Upper lobe of left lung (tissue), 6 donors: Measurements from ENCODE around the gene ZFHX3. TPM values are rescaled to one million over a fixed set of nuclear protein-coding genes. Genes with fewer than 3 reads are reported as not detected.

ENCODE experiments used
- ATAC-seq, 2 donors: fragments of 200-7000 bp; cut with Tn5 transposase; one replicate each; pipeline ENCODE4 v1.9.1; 2022; ENCODE audit warnings: mild to moderate bottlenecking in 2 of 2, moderate library complexity in 2 of 2; ENCODE audit not compliant: low FRiP score in 2 of 2
- DNase-seq, 2 donors: peaks; one replicate each; pipeline ENCODE4 v3.0.0-alpha.2; 2019 to 2020
- H3K27ac ChIP-seq, 4 donors: fragments of 200-600 bp; sonication (generic); one replicate each; pipeline ENCODE4 v1.5.1; 2016 to 2019
- H3K27me3 ChIP-seq, 4 donors: fragments of 200-600 bp; sonication (generic); one replicate each; pipeline ENCODE4 v1.5.1; 2017 to 2019
- H3K36me3 ChIP-seq, 4 donors: fragments of 200-600 bp; sonication (generic); one replicate each; pipeline ENCODE4 v1.5.1; 2016 to 2019
- H3K4me1 ChIP-seq, 4 donors: fragments of 200-600 bp; sonication (generic); one replicate each; pipeline ENCODE4 v1.5.1; 2018 to 2019
- H3K4me3 ChIP-seq, 4 donors: fragments of 200-600 bp; sonication (generic); one replicate each; pipeline ENCODE4 v1.5.1; 2017 to 2019; ENCODE audit warnings: mild to moderate bottlenecking in 2 of 4, moderate library complexity in 1 of 4
- H3K9me3 ChIP-seq, 4 donors: fragments of 200-600 bp; sonication (generic); one replicate each; pipeline ENCODE4 v1.5.1; 2018 to 2019
- EP300 ChIP-seq, 4 donors: sonication (generic); formaldehyde crosslinking; IDR thresholded peaks; one replicate each; pipeline ENCODE4 v1.5.1; 2017; ENCODE audit warnings: antibody characterized with exemption in 4 of 4, control low read depth in 2 of 4
- POLR2A ChIP-seq, 4 donors: fragments of 450-650 bp; IDR thresholded peaks; one replicate each; pipeline ENCODE4 v1.5.1; 2016 to 2017; ENCODE audit warnings: antibody characterized with exemption in 4 of 4, mild to moderate bottlenecking in 2 of 4
- POLR2AphosphoS5 ChIP-seq, 2 donors: sonication (generic); formaldehyde crosslinking; IDR thresholded peaks; one replicate each; pipeline ENCODE4 v1.5.1; 2017; ENCODE audit warnings: antibody characterized with exemption in 2 of 2
- WGBS, 2 donors: methylation state at CpG; one replicate each; pipeline ENCODE4 v1.1.5; 2017 to 2018; 5-methylcytosine and 5-hydroxymethylcytosine counted together
- total RNA-seq, 6 donors: library from RNA; depleted of rRNA in 4 of 6; stranded (reverse); fragments of >200 nt in 4 of 6; gene quantifications; one replicate each; pipeline versions ENCODE4 v1.1.0 to v1.2.1, GENCODE V29; 2016 to 2021
- TF ChIP-seq, protein P1 (sequence below), 6 experiments: fragments of 450-650 bp in 4 of 6; fragments of 200-600 bp in 2 of 6; sonication (generic) in 2 of 6; IDR thresholded peaks; one replicate each; pipeline ENCODE4 v1.5.1; 2016 to 2019; ENCODE audit warnings: antibody characterized with exemption in 6 of 6
- donor health status: DM: no; HTN: no; CAD: no; lungs with moderate emphysema.
- donor health status: DM: no; HTN: yes; CAD: no; lungs with severe emphysema.

Gene ZFHX3
- total RNA-seq, 6 donors from 2014 or later = 22.4 to 40.3 (median 27.0) TPM

DNA sequence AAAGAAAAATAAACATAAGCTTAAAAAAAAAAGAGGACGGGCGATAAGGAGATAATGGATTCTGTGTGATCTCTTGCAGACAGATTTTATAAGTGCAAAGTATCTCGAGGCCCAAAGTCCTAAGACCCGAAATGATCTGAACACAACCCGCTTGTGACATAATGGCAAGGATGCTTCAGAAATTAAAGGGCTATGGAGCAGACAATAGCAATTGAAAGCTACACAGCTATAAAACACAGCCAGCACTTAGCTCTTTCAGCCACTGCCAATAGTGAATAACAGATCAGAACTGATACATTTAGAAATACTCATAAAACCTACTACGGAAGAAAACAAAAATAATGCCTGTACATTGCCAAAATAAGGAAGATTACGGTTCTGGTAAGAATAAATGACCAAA, 117.5 kb downstream of the ZFHX3 start:
- DNase-seq = no peak
- Histone ChIP-seq H3K9me3 (no peaks in the 10 kb centered on the region), H3K4me3 (no peak overlapping the region), H3K4me1 (peaks cover 29 to 52% (median 43%) of the 10 kb centered on the region in 4 donors), H3K27me3 (no peaks in the 10 kb centered on the region), H3K36me3 (no peaks in the 10 kb centered on the region), H3K27ac (peak overlapping the region in 2 of 4 donors; percentile 19 to 40)
- TF ChIP-seq POLR2A (IDR thresholded peaks at IDR 0.05) = no peak
- no peak for ATAC-seq
- 73 to 82% methylated on average over 7 of the region's 7 CpGs for WGBS, 2 donors

DNA sequence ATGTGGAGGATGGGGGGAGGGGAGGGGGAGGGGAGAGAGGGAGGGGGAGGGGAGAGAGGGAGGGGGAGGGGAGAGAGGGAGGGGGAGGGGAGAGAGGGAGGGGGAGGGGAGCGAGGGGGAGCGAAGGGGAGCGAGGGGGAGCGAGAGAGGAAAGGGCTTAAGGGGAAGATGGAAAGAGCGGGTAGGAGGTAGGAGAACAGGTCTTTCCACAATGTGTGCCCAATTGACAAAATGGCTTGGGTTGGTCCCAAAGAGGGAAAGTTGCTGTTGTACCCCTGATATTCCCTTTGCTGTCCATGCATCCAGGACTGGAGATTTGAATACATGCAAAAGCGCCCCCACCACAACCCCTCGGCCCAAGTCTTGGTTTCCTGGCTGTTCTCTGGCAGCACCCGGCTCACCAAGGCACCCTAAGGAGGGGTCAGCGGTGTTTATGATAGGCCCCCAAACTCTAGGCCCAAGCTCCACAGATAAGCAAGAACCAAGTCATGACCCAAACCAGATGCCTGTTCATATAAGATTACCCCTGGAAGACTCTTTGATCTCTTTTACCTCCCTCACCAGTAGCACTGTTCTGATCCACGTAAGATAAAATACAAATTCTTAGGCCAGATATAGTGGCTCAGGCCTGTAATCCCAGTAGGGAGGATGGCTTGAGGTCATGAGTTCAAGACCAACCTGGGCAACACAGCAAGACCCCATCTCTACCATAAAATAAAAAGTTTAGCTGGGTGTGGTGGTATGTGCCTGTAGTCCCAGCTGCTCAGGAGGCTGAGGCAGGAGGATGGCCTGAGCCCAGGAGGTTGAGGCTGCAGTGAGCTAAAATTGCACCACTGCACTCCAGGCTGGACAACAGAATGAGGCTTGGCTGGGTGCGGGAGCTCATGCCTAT, 119.6 kb downstream of the ZFHX3 start:
- peak overlapping the region in 1 of 4 donors; percentile 33 for H3K4me3 ChIP-seq
- ATAC-seq = no peak
- no peaks in the 10 kb centered on the region for H3K27me3 ChIP-seq
- no peaks in the 10 kb centered on the region for H3K9me3 ChIP-seq
- DNase-seq = no peak
- no peaks in the 10 kb centered on the region for H3K36me3 ChIP-seq
- 92 to 94% methylated on average over 8 to 10 of the region's 11 CpGs for WGBS, 2 donors
- TF ChIP-seq POLR2A (IDR thresholded peaks at IDR 0.05) = no peak
- no peak for TF ChIP-seq EP300 (IDR thresholded peaks at IDR 0.05)
- no peak for TF ChIP-seq POLR2AphosphoS5 (IDR thresholded peaks at IDR 0.05)
- TF ChIP-seq, protein P1, sequence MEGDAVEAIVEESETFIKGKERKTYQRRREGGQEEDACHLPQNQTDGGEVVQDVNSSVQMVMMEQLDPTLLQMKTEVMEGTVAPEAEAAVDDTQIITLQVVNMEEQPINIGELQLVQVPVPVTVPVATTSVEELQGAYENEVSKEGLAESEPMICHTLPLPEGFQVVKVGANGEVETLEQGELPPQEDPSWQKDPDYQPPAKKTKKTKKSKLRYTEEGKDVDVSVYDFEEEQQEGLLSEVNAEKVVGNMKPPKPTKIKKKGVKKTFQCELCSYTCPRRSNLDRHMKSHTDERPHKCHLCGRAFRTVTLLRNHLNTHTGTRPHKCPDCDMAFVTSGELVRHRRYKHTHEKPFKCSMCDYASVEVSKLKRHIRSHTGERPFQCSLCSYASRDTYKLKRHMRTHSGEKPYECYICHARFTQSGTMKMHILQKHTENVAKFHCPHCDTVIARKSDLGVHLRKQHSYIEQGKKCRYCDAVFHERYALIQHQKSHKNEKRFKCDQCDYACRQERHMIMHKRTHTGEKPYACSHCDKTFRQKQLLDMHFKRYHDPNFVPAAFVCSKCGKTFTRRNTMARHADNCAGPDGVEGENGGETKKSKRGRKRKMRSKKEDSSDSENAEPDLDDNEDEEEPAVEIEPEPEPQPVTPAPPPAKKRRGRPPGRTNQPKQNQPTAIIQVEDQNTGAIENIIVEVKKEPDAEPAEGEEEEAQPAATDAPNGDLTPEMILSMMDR (IDR thresholded peaks at IDR 0.05) = no peak
- H3K4me1 ChIP-seq = peaks cover 21 to 56% (median 33%) of the 10 kb centered on the region in 4 donors
- peak overlapping the region in 1 of 4 donors; percentile 45 for H3K27ac ChIP-seq

DNA sequence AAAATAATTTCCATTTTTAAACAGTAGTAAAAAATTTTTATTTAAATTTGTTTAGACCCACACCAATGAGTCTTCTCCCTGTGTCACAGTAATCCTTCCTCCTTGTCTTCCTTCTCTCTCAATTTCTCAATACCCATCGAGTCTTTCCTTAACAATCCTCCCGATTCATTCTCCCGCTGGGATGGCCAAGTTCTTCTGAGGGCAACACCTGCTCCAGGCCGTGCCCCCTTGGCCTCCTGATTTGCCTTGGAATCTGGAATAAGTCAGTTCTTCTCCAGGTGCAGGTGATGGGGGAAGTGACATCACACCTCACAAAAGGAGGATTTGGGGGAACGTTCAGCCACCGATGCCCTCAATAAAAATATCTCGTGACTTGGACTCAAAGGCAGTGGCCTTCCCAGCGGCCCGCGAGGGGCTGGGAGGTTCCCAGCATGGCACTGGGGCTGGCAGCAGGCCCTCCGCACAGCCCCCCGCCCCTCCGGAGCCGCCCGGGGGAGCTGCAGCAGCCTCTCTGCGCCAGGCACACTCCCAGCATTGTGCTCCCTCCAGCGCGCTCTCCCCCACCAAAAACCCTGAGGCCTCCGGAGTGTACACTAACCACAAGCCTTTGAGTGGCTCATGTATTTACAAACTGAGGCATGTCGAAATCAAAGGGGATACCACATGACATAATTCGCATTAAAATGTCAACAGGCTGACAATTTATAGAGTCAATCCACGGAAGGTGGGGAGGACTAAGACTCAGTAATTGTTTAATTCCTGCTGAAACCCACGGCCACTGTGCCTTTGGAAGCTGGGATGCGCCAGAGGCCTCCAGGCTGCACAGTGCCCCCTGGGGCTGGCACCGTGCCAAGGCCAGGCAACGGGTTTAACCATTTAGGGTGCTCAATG, 120.5 kb downstream of the ZFHX3 start:
- Histone ChIP-seq H3K27ac (peak overlapping the region in 3 of 4 donors; percentile 6 to 63 (median 45)), H3K4me3 (peak overlapping the region in 3 of 4 donors; percentile 2 to 33 (median 21)), H3K27me3 (no peaks in the 10 kb centered on the region), H3K9me3 (no peaks in the 10 kb centered on the region), H3K4me1 (peaks cover 25 to 55% (median 33%) of the 10 kb centered on the region in 4 donors), H3K36me3 (no peaks in the 10 kb centered on the region)
- peak; percentile 50 to 79 for ATAC-seq
- WGBS, 2 donors = 42 to 44% methylated on average over 18 to 22 of the region's 26 CpGs
- TF ChIP-seq, protein P1 (IDR thresholded peaks at IDR 0.05) = no peak
- TF ChIP-seq POLR2AphosphoS5 (IDR thresholded peaks at IDR 0.05) = peak; percentile 74 to 76
- peak in 2 of 4 donors; percentile 74 to 90 for TF ChIP-seq EP300 (IDR thresholded peaks at IDR 0.05)
- peak in 1 of 4 donors; percentile 55 for TF ChIP-seq POLR2A (IDR thresholded peaks at IDR 0.05)
- peak; percentile 81 to 85 for DNase-seq

DNA sequence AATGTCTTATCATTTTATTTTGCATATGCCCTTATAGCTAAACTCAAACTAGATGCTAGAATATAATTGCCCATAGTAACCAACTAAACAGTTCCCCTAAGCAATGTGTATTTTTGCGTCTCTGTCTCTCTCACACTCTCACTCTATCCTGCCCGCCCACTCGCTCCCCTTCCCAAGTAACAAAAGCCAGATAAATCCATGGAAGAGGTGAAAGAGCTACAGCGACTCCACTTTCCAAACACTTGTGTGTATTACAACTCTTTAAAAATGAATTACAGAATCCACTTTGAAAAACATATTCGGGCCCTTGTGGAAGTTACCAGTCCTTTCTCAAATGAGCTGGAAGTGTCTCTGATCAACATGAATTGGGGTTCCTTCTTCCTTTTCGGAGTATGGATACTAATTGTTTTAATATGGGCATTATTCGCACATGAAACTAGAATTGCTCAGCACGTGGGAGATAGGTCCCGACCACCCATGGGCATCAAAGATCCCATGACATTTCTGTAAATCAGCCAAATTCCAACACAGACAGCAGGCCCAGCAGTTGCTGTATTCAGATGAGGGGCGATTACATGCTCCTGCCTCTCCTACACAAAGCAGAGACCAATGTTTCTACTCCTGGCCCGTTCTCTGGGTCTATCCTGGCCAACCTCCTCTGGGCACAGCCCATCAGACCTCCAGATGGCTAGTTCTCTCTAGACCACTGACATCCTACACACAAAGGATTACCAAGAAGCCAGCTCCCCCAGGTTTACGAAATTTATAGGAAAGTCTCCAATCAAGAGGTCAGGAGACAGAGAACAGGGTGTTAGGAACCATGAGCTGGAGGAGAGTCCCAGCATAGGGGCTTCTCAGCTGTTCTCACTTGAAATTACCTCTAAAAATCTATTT, 121.5 kb downstream of the ZFHX3 start:
- no peaks in the 10 kb centered on the region for H3K27me3 ChIP-seq
- no peak for TF ChIP-seq POLR2A (IDR thresholded peaks at IDR 0.05)
- TF ChIP-seq EP300 (IDR thresholded peaks at IDR 0.05) = no peak
- TF ChIP-seq POLR2AphosphoS5 (IDR thresholded peaks at IDR 0.05) = no peak
- TF ChIP-seq, protein P1 (IDR thresholded peaks at IDR 0.05) = no peak
- H3K36me3 ChIP-seq = no peaks in the 10 kb centered on the region
- WGBS, 2 donors = 90 to 92% methylated on average over 12 of the region's 12 CpGs
- ATAC-seq = no peak
- H3K4me1 ChIP-seq = peaks cover 29 to 52% (median 37%) of the 10 kb centered on the region in 4 donors
- no peak for DNase-seq
- H3K4me3 ChIP-seq = no peak overlapping the region
- H3K9me3 ChIP-seq = no peaks in the 10 kb centered on the region
- no peak overlapping the region for H3K27ac ChIP-seq
